Fibroblast of pulmonary artery (primary cell): ENCODE data around the gene MEF2C.

Experiments
- DNase-seq: peaks from one replicate; pipeline ENCODE4 v3.0.0-alpha.2; 2010; ENCODE audit warnings: low read depth
- H3K4me3 ChIP-seq: replicated peaks from 2 replicates; pipeline ENCODE4 v1.5.1; 2011; ENCODE audit warnings: low read depth, mild to moderate bottlenecking, control low read depth, low read length, moderate library complexity
- CTCF ChIP-seq: IDR thresholded peaks from 2 replicates; pipeline ENCODE4 v1.5.1; 2011; ENCODE audit warnings: mild to moderate bottlenecking, control low read depth, low read length, inconsistent platforms; ENCODE audit errors: missing control alignments

MEF2C gene

GRCh38 chr5:88837817-88838216 lies 45.2 kb downstream of the MEF2C start:
- no peak for DNase-seq
- H3K4me3 ChIP-seq = no peak overlapping the region
- TF ChIP-seq CTCF = no peak

- DNase-seq = no peak
- H3K4me3 ChIP-seq = no peak overlapping the region
- TF ChIP-seq CTCF = no peak
Measured at GRCh38 chr5:88837222-88837621, 45.8 kb downstream of the MEF2C start.

- peak; percentile 49 for DNase-seq
- TF ChIP-seq CTCF = no peak
- H3K4me3 ChIP-seq = peak overlapping the region; percentile 27
Measured at GRCh38 chr5:88836195-88836838, 46.7 kb downstream of the MEF2C start.

- DNase-seq = no peak
- TF ChIP-seq CTCF = no peak
- no peak overlapping the region for H3K4me3 ChIP-seq
Measured at GRCh38 chr5:88834499-88834898, 48.5 kb downstream of the MEF2C start.

- DNase-seq = no peak
- no peak overlapping the region for H3K4me3 ChIP-seq
- no peak for TF ChIP-seq CTCF
Measured at GRCh38 chr5:88834131-88834462, 48.9 kb downstream of the MEF2C start.

- peak; percentile 89 for DNase-seq
- peak overlapping the region; percentile 25 for H3K4me3 ChIP-seq
- TF ChIP-seq CTCF = peak; percentile 7
Measured at GRCh38 chr5:88833371-88834130, 49.4 kb downstream of the MEF2C start.

GRCh38 chr5:88831816-88832215 lies 51.2 kb downstream of the MEF2C start:
- no peak overlapping the region for H3K4me3 ChIP-seq
- DNase-seq = no peak
- no peak for TF ChIP-seq CTCF
